Measurements from ENCODE around the gene FRMD1. TPM values are rescaled to one million over a fixed set of nuclear protein-coding genes. Genes with fewer than 3 reads are reported as not detected.

The FRMD1 gene
- total RNA-seq, 1 experiment from 2014 or later = 0.57 TPM

DNA sequence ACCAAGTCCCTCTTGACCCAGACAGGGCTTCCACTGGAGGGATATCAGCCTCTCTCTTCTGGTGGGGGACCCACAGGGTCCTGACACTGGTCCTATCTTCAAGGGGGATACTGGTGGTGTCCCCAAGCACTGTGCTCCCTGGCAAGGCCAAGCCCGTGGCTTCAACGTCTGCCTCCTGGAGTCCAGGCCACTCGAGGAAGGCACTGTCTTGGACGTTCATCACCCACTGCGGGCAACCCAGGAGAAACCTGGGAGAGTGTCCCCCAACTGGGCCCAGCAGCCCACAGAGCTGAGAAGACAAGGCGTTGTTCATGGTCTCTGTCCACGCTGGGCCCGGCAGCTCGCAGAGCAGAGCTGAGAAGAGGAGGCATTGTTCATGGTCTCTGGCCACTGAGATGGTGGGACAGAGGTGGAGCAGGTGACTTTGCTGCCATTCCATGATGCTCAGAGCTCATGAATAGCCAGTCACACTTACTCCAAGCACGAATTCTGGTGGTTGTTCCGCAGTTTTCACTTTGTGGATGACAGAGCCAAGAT lies 37.5 kb upstream of the FRMD1 start (continued):
- TF ChIP-seq ZNF512 (CRISPR knock-in tag; IDR thresholded peaks at IDR 0.05; ENCODE audit: borderline replicate concordance) (no peak), IRF2 (CRISPR knock-in tag; IDR thresholded peaks at IDR 0.05; ENCODE audit: borderline replicate concordance, low read depth) (no peak), NR3C1 (CRISPR knock-in tag; conservative IDR thresholded peaks at IDR 0.05; ENCODE audit: low read depth) (no peak)

- TF ChIP-seq NFYB (CRISPR knock-in tag; conservative IDR thresholded peaks at IDR 0.05; ENCODE audit: low read depth) = no peak
- H3K4me3 Mint-ChIP-seq = no peak overlapping the region
- peaks cover 8% of the 10 kb centered on the region for H3K4me1 Mint-ChIP-seq
- no peak overlapping the region for H3K27ac Mint-ChIP-seq
- POLR2A ChIA-PET = no interaction called here
- peaks cover 5% of the 10 kb centered on the region for H3K9me3 Mint-ChIP-seq
- no peak for DNase-seq (ENCODE audit: low spot score)
- H3K36me3 Mint-ChIP-seq = no peaks in the 10 kb centered on the region
- CTCF ChIA-PET = interaction anchor here (1.2 to 3.0 kb wide), 2 partner anchors 13 to 17 kb away, joined by 3 to 32 read pairs; no protein-coding TSS in a partner anchor
- ATAC-seq = no peak
- no peaks in the 10 kb centered on the region for H3K27me3 Mint-ChIP-seq (ENCODE audit: low read depth)
These were observed 36.9 kb upstream of the FRMD1 start for GRCh38 chr6:168115748-168116437.

- Mint-ChIP-seq H3K4me1 (0 out of 2 replicates have a peak, but pooled peaks cover 4% of the 10 kb centered on the region), H3K27ac (no peak overlapping the region), H3K36me3 (no peaks in the 10 kb centered on the region), H3K9me3 (peaks cover 5% of the 10 kb centered on the region), H3K27me3 (ENCODE audit: low read depth) (no peaks in the 10 kb centered on the region), H3K4me3 (no peak overlapping the region)
- no peak for TF ChIP-seq NFATC4 (CRISPR knock-in tag; IDR thresholded peaks at IDR 0.05)
- TF ChIP-seq ZNF121 (CRISPR knock-in tag; IDR thresholded peaks at IDR 0.05) = no peak
- no peak for TF ChIP-seq OVOL2 (CRISPR knock-in tag; IDR thresholded peaks at IDR 0.05; ENCODE audit: borderline replicate concordance)
- no peak for TF ChIP-seq NFYB (CRISPR knock-in tag; conservative IDR thresholded peaks at IDR 0.05; ENCODE audit: low read depth)
- TF ChIP-seq, protein P1, sequence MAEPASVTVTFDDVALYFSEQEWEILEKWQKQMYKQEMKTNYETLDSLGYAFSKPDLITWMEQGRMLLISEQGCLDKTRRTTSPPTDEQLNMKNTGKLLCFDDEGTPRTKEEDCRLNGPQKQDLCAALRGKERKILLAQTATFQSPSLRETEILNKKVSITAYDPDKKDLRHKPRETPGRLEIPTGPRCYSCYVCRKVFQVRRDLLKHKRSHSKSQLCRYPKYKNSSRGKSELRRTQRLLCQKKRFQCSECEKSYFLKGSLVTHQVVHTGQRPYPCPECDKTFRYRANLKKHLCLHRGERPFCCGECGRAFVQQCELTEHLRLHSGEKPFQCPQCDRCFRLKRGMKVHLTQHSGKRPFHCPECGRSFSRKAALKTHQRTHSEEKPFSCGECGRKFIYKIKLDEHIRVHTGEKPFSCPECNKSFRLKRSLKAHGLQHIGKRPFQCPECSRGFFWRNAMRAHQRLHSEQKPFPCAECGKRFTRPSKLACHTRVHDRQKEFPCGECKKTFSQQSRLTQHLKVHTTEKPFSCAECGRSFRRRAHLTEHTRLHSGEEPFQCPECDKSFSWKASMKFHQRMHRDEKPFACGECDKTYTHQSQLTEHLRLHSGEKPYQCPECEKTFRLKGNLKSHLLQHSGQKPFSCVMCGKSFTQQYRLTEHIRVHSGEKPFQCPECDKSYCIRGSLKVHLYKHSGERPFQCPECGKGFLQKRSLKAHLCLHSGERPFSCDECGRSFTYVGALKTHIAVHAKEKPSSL (CRISPR knock-in tag; conservative IDR thresholded peaks at IDR 0.05) = no peak
- TF ChIP-seq SMAD3 (CRISPR knock-in tag; IDR thresholded peaks at IDR 0.05; ENCODE audit: borderline replicate concordance) = no peak
- no peak for TF ChIP-seq ZNF512 (CRISPR knock-in tag; IDR thresholded peaks at IDR 0.05; ENCODE audit: borderline replicate concordance)
- TF ChIP-seq GABPB1 (CRISPR knock-in tag; IDR thresholded peaks at IDR 0.05) = no peak
- TF ChIP-seq FOXP1 (CRISPR knock-in tag; IDR thresholded peaks at IDR 0.05; ENCODE audit: borderline replicate concordance) = no peak
- TF ChIP-seq, protein P2, sequence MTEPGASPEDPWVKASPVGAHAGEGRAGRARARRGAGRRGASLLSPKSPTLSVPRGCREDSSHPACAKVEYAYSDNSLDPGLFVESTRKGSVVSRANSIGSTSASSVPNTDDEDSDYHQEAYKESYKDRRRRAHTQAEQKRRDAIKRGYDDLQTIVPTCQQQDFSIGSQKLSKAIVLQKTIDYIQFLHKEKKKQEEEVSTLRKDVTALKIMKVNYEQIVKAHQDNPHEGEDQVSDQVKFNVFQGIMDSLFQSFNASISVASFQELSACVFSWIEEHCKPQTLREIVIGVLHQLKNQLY (CRISPR knock-in tag; IDR thresholded peaks at IDR 0.05) = no peak
- no peak for TF ChIP-seq NR3C1 (CRISPR knock-in tag; conservative IDR thresholded peaks at IDR 0.05; ENCODE audit: low read depth)
- TF ChIP-seq AFF4 (CRISPR knock-in tag; IDR thresholded peaks at IDR 0.05; ENCODE audit: borderline replicate concordance) = no peak
- ChIA-PET POLR2A (no interaction called here), CTCF (no interaction called here)
- ATAC-seq (no peak), DNase-seq (ENCODE audit: low spot score) (no peak)
These were observed 34.2 kb upstream of the FRMD1 start for GRCh38 chr6:168113226-168113625.
